NCI-H2107 treated with DMSO at 0.1 percent for 48 hours (cell line): ENCODE measurements around the gene TRMT44.

ENCODE experiments used
- DNase-seq: peaks from one replicate; lab custom pipeline; 2025; ENCODE audit not compliant: unreplicated experiment; lab: John Stamatoyannopoulos, UW

TRMT44 gene

GRCh38 chr4:8433136-8433535, 7.4 kb upstream of the TRMT44 start:
- no peak for DNase-seq

DNA sequence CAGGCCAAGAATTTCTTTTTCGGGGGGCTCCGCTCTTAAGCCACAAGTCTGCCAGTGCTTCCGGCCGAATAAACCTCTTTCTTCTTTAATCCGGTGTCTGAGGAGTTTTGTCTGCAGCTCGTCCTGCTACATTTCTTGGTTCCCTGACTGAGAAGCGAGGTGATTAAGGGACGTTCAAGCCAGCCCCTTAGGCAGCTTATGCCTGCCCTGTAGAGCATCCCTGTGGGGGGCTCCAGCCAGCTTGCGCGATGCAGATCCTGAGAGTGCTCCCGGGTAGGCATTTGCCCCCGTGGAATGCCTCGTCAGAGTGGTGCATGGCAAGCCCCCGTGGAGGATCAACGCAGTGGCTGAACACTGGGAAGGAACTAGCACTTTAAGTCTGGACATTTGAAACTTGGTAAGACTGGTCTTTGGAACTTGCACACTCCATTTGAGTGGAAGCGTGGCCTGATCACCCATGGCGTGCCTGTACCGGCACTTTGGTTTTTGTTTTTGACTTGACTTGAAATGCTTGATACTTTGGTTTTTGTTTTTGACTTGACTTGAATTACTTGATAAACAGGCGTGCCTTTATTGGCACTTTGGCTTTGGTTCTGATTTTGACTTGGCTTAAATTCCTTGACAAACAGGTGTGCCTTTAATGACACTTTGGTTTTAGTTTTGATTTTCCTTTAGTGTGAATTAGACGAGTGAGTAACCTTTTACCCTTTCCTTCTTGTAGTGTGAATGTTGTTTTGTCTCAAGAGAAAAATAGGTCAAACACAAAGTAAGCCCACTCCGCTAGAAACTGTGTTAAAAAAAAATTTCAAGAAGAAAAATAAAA, 6.1 kb upstream of the TRMT44 start:
- no peak for DNase-seq

DNA sequence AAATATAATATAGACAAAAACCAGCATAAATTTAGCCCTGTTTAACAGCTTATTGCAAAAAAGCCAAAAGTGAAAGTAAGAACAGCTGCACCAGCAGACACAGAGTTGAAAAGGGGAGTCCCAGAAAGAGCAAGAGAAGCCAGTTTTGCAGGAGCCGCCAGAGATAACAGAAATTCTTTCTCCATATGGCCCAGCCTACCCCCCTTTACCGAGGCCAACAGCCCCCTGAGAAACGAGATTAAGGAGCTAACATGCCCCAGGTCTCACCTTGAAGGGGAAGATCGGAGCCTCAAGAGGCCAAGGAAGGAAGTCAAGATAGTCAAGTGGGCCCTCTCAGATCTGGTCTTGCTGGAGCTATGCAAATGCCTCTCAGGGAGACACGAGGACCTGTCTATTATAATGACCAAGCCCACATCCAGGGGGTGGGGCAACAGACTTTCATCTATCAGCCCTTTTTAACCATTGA, 4.9 kb upstream of the TRMT44 start:
- DNase-seq = no peak

GRCh38 chr4:8437281-8437680, 3.3 kb upstream of the TRMT44 start:
- DNase-seq = no peak

- DNase-seq = no peak
Measured at GRCh38 chr4:8438743-8439142, 1.8 kb upstream of the TRMT44 start.

GRCh38 chr4:8439168-8439567, 1.4 kb upstream of the TRMT44 start:
- no peak for DNase-seq

- no peak for DNase-seq
Measured at GRCh38 chr4:8439914-8440491, 574 bp upstream of the TRMT44 start.

- DNase-seq = no peak
Measured at GRCh38 chr4:8441499-8442091, 1.0 kb downstream of the TRMT44 start.

GRCh38 chr4:8442596-8443358, 2.2 kb downstream of the TRMT44 start:
- DNase-seq = no peak

DNA sequence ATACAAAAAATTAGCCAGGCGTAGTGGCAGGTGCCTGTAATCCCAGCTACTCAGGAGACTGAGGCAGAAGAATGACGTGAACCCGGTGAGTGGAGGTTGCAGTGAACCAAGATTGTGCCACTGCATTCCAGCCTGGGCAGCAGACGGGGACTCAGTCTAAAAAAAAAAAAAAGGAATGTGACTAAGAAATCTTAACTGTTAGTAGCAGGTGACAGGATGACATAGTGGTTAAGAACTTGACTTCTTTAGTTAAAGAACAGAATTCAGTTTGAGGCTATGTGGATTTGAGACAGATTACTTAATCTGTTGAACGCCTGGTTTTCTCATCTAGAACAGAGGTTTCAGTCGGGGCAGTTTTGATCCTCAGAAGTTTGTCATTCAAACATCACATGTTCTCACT, 3.2 kb downstream of the TRMT44 start:
- no peak for DNase-seq

DNA sequence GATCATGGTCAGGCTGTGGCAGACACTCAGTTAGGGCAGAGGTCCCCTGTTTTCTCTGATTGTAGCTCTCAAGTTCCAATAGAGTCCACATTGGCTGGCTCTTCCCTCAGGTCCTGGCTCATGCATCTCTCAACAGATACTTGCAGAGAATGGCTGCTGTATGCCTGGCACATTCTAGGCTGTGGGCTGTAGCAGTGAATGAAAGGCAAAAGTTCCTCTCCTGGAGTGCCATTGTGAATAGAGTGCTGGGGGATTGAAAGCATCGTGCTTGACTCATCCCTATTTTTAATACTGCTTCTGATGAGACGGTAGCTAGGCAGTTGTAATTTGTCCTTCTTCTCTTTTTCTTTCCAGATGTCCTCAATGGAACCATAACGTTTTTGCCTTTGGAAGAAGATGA, 5.5 kb downstream of the TRMT44 start:
- DNase-seq = no peak

GRCh38 chr4:8451440-8452182, 11.0 kb downstream of the TRMT44 start:
- no peak for DNase-seq

- DNase-seq = no peak
Measured at GRCh38 chr4:8453957-8454356, 13.4 kb downstream of the TRMT44 start.

DNA sequence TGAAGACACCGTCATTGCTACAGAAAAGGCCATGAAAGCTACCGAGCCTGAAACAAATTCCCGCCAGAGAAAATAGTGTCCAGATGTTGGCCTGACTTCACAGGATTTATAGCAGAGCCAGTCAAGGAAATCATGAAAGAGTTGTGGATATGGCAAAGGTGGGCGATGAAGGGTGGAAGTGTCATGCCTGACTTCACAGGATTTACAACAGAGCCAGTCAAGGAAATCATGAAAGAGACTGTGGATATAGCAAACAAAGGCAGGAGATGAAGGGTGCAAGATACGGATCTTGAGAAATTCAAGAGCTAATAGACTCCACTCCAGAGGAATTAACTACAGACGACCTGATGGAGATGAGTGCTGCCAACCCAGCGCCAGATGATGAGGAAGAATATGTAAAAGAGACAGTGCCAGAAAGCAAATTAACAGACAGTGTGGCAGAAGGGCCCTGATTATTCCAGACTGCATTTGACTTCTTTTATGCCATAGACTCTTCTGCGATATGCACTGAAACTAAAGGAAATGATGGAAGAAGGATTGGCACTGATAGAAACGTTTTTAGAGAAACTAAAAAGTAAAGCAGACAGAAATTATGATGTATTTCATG, 17.2 kb downstream of the TRMT44 start:
- DNase-seq = no peak

DNA sequence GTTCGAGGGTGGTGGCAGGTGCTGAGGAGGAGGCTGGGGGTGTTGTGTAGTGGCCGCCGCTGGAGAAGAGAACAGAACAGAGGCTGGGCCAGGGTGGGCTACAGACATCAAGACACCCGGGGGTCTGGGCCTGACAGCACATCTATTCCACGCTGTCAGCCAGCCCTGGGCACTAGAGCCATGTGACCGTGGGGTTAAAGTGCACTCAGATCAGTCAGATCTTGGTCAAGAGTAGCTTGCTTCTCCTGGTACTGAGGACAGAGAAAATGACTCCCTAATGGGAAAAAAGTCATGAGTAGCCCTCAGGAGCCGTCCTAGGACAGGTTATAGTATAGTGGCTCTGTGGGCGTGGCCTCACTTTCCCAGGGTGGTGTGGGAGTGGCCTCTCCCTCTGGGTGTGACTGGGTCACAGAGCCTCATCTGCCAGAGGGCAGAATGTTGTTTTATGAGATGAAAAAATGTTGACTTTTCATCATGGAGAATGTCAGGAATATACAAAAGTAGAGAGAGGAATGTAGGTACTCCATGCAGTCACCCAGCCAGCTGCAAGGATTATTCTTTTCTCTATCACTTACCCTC, 19.4 kb downstream of the TRMT44 start:
- no peak for DNase-seq

GRCh38 chr4:8461086-8461485, 20.5 kb downstream of the TRMT44 start:
- DNase-seq = no peak

GRCh38 chr4:8461616-8462015, 21.0 kb downstream of the TRMT44 start:
- no peak for DNase-seq

- no peak for DNase-seq
Measured at GRCh38 chr4:8463811-8464210, 23.2 kb downstream of the TRMT44 start.

DNA sequence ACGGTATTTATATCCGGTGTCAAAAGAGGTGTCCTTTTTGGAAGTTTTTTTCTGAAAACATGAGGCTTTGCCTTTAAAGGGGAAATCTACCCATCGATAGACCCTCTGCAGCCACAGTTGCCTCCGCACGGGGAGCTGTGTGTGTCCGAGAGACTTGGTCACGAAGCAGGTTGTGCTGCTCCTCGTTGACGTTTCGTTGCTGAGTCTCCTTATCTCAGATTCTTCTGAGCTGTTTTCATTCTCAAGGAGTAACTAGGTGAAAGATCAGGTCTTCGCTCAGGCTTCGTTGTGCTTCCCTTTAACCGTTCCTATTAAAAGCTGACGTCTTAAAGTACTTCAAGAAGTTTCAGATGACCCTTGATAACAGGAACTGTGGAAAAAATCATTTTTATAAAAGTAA, 23.8 kb downstream of the TRMT44 start:
- DNase-seq = no peak
